ENCODE measurements around the gene RMRP. TPM values are rescaled to one million over a fixed set of nuclear protein-coding genes. Genes with fewer than 3 reads are reported as not detected.

RMRP gene
- total RNA-seq (2014; rRNA removed; shearing (Covaris generic)), result 23,916 and 27,637 TPM in 2 replicates

- peak; percentile 97 for DNase-seq (ENCODE audit: low spot score)
Observed at GRCh38 chr9:35657546-35658136, at the start of gene RMRP. Gene RMRP (minus strand): TSS chr9:35658019.

- no peak for DNase-seq (ENCODE audit: low spot score)
Observed at GRCh38 chr9:35706951-35707350, 49.1 kb upstream of the RMRP start.

- DNase-seq (ENCODE audit: low spot score), result no peak
Observed at GRCh38 chr9:35705836-35706430, 48.1 kb upstream of the RMRP start.

- no peak for DNase-seq (ENCODE audit: low spot score)
Observed at GRCh38 chr9:35705372-35705771, 47.6 kb upstream of the RMRP start.

GRCh38 chr9:35703906-35704672, 46.3 kb upstream of the RMRP start:
- no peak for DNase-seq (ENCODE audit: low spot score)

GRCh38 chr9:35702696-35703095, 44.9 kb upstream of the RMRP start:
- DNase-seq (ENCODE audit: low spot score), result no peak

- DNase-seq (ENCODE audit: low spot score), result no peak
Observed at GRCh38 chr9:35700942-35701341, 43.1 kb upstream of the RMRP start.

- DNase-seq (ENCODE audit: low spot score), result no peak
Observed at GRCh38 chr9:35700031-35700430, 42.2 kb upstream of the RMRP start.

- no peak for DNase-seq (ENCODE audit: low spot score)
Observed at GRCh38 chr9:35698231-35698630, 40.4 kb upstream of the RMRP start.

GRCh38 chr9:35697486-35697885, 39.7 kb upstream of the RMRP start:
- no peak for DNase-seq (ENCODE audit: low spot score)

GRCh38 chr9:35696520-35697215, 38.8 kb upstream of the RMRP start:
- DNase-seq (ENCODE audit: low spot score), result peak; percentile 75

- DNase-seq (ENCODE audit: low spot score), result no peak
Observed at GRCh38 chr9:35695943-35696401, 38.2 kb upstream of the RMRP start.

- no peak for DNase-seq (ENCODE audit: low spot score)
Observed at GRCh38 chr9:35691757-35692301, 34.0 kb upstream of the RMRP start.

GRCh38 chr9:35691334-35691650, 33.5 kb upstream of the RMRP start:
- no peak for DNase-seq (ENCODE audit: low spot score)

GRCh38 chr9:35690614-35691333, 33.0 kb upstream of the RMRP start:
- DNase-seq (ENCODE audit: low spot score), result no peak

GRCh38 chr9:35690294-35690613, 32.4 kb upstream of the RMRP start:
- DNase-seq (ENCODE audit: low spot score), result no peak

- no peak for DNase-seq (ENCODE audit: low spot score)
Observed at GRCh38 chr9:35689542-35690293, 31.9 kb upstream of the RMRP start, which contains the start of gene TPM2. Gene TPM2 (minus strand): TSS chr9:35689925. CDS start chr9:35689817, 108 bp downstream.

GRCh38 chr9:35688558-35689541, 31.0 kb upstream of the RMRP start:
- peak; percentile 59 for DNase-seq (ENCODE audit: low spot score)

- no peak for DNase-seq (ENCODE audit: low spot score)
Observed at GRCh38 chr9:35687972-35688557, 30.2 kb upstream of the RMRP start.
